Pancreas (tissue), 10 donors: ENCODE results near the gene CLIC5. TPM values are rescaled to one million over a fixed set of nuclear protein-coding genes. Genes with fewer than 3 reads are reported as not detected.

ENCODE experiments used
- ATAC-seq, 4 donors: fragments of 200-7000 bp; cut with Tn5 transposase; one replicate each; pipeline versions ENCODE4 v1.8.0 to v1.9.1; 2020; ENCODE audit warnings: mild to moderate bottlenecking in 4 of 4, moderate library complexity in 4 of 4
- DNase-seq, 6 donors: peaks; one replicate each; pipeline ENCODE4 v3.0.0-alpha.2; 2020
- FAIRE-seq: peaks from 2 replicates; lab custom pipeline; 2012; peaks lifted over from hg19 to GRCh38; lab: Jason Lieb, UNC
- H3K27ac ChIP-seq, 4 donors: fragments of 200-600 bp; sonication (generic); 1 replicate in 3 of 4; 2 replicates in 1 of 4; pipeline versions ENCODE4 v1.5.0 to v1.8.0; 2020
- H3K27me3 ChIP-seq, 4 donors: fragments of 200-600 bp; one replicate each; pipeline ENCODE4 v1.8.0; 2021
- H3K36me3 ChIP-seq, 3 donors: fragments of 200-600 bp; sonication (generic) in 1 of 3; one replicate each; pipeline versions ENCODE4 v1.5.0 to v1.8.0; 2020 to 2021
- H3K4me1 ChIP-seq, 3 donors: fragments of 200-600 bp; one replicate each; pipeline ENCODE4 v1.8.0; 2021
- H3K4me3 ChIP-seq, 4 donors: fragments of 200-600 bp; sonication (generic) in 2 of 4; one replicate each; pipeline versions ENCODE4 v1.5.0 to v1.8.0; 2020 to 2021
- H3K9me3 ChIP-seq, 4 donors: fragments of 200-600 bp; one replicate each; pipeline ENCODE4 v1.8.0; 2021
- whole genome bisulfite sequencing, 2 donors: extraction: QIAGEN DNeasy Blood & Tissue Kit; methylation state at CpG; one replicate each; pipeline ENCODE4 v1.1.7; 2013; 5-methylcytosine and 5-hydroxymethylcytosine counted together
- intact Hi-C, 3 donors: fragments of 100-400 bp; cut with DNase I; formaldehyde crosslinking; loops; one replicate each; pipeline versions ENCODE4 v1.11.1 to v1.14.2; 2022
- polyA plus RNA-seq, 2 donors: library from polyadenylated mRNA; stranded (reverse); fragments of 200-250 nt; gene quantifications; one replicate each; pipeline ENCODE4 v1.2.3, GENCODE V29; 2013
- total RNA-seq, 6 donors: library from RNA; stranded (reverse); fragmentation: NEBNext Ultra II Directional in 4 of 6; extraction: Animal tissue kit (Norgen Biotek cat#: 25700) in 4 of 6; gene quantifications; one replicate each; pipeline versions ENCODE4 v1.2.1 to v1.2.4, GENCODE V29; 2021 to 2023
- TF ChIP-seq, protein P1 (sequence below), 4 donors: fragments of 200-600 bp; sonication (generic) in 3 of 4; IDR thresholded peaks; one replicate each; pipeline versions ENCODE4 v1.5.0 to v1.8.0; 2021; ENCODE audit warnings: antibody characterized with exemption in 4 of 4
- donor health status: healthy with polysubstance abuse.
- donor health status: DM: no; HTN: no; CAD: no; lungs with moderate emphysema.
- donor health status: DM: no; HTN: no; CAD: no.
- donor health status: control.
- donor health status: control.
- donor health status: Bipolar disorder and iron deficiency.
- donor health status: DM: yes; HTN: yes; CAD: no.
- donor health status: DM: no; HTN: no; CAD: no.
- donor health status: DM: no; HTN: no; CAD: no.
- donor health status: DM: yes; HTN: yes; CAD: no.

The CLIC5 gene
- total and polyA plus RNA-seq, 8 donors: 0.53 to 2.1 (median 1.3) TPM

DNA sequence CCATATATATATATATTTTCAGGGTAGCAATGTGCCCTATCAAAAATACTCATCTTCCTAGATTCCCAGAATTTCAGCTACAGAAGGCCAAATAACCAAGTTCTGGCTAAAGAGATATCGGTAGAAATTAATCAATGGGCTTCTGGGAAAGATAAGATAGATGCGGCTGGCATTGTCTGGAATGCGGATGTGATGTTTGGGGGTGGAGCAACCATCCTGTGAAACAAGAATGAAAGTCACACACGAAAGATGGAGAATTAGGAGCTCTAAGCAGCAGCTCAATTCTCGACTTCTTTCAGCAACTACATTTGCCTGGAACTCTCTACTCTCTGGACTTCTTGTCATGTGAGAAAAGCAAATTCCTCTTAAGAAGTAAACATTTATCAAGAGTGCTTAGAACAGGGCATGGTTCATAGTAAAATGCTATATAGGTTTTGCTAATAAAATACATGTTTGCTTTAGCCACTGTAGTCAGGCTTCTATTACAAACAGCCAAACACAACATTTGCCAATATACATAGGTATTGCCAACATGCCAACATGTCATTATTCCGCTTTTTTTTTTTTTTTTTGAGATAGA, 90.8 kb downstream of the CLIC5 start:
- peaks cover 0 to 4% (median 0%) of the 10 kb centered on the region in 4 donors for H3K27me3 ChIP-seq
- H3K36me3 ChIP-seq: no peaks in the 10 kb centered on the region
- no peaks in the 10 kb centered on the region for H3K9me3 ChIP-seq
- no peak overlapping the region for H3K4me3 ChIP-seq
- WGBS, 2 donors: 16 to 20% methylated on average over 6 of the region's 6 CpGs
- no peak for DNase-seq
- H3K27ac ChIP-seq: no peak overlapping the region
- TF ChIP-seq, protein P1, sequence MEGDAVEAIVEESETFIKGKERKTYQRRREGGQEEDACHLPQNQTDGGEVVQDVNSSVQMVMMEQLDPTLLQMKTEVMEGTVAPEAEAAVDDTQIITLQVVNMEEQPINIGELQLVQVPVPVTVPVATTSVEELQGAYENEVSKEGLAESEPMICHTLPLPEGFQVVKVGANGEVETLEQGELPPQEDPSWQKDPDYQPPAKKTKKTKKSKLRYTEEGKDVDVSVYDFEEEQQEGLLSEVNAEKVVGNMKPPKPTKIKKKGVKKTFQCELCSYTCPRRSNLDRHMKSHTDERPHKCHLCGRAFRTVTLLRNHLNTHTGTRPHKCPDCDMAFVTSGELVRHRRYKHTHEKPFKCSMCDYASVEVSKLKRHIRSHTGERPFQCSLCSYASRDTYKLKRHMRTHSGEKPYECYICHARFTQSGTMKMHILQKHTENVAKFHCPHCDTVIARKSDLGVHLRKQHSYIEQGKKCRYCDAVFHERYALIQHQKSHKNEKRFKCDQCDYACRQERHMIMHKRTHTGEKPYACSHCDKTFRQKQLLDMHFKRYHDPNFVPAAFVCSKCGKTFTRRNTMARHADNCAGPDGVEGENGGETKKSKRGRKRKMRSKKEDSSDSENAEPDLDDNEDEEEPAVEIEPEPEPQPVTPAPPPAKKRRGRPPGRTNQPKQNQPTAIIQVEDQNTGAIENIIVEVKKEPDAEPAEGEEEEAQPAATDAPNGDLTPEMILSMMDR (IDR thresholded peaks at IDR 0.05): no peak
- no peak for FAIRE-seq
- no peak for ATAC-seq
- no peaks in the 10 kb centered on the region for H3K4me1 ChIP-seq
- intact Hi-C loops: loop anchor here in 1 of 3 donors (10.0 kb wide), 1 partner anchor 1450 kb away; no protein-coding TSS in a partner anchor

DNA sequence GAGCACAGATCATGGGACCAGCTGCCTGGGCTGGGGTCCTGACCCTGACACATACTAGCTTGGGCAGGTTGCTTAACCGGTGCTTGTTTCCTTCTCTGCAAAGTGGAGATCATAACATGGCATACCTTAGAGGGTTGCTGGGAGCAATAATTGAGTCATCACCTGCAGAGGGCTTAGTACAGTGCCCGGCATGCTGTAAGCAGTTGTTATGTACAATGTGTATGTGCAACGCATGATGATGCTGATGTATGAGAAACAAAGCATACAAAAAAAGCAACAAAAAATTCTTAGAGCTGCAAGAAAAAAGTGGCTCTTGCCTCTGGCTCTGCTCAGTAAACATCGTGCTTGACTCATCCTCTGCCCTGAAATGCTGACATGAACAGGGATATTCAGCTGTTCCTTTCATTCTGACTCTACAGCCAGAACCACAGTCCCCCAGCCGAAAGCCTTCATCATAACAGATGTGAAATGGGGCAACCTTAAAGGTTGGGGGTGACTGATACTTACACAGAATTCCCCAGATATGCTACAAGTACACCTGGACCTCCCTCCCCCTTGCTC, 91.7 kb downstream of the CLIC5 start:
- intact Hi-C loops: loop anchor here in 1 of 3 donors (10.0 kb wide), 1 partner anchor 1449 kb away; no protein-coding TSS in a partner anchor
- FAIRE-seq (no peak), DNase-seq (no peak), ATAC-seq (peak in 1 of 4 donors; percentile 26)
- Histone ChIP-seq H3K27ac (no peak overlapping the region), H3K36me3 (no peaks in the 10 kb centered on the region), H3K27me3 (peaks cover 0 to 4% (median 0%) of the 10 kb centered on the region in 4 donors), H3K9me3 (no peaks in the 10 kb centered on the region), H3K4me3 (no peak overlapping the region), H3K4me1 (no peaks in the 10 kb centered on the region)
- 63 to 66% methylated on average over 5 of the region's 5 CpGs for WGBS, 2 donors
- TF ChIP-seq, protein P1 (IDR thresholded peaks at IDR 0.05): no peak

DNA sequence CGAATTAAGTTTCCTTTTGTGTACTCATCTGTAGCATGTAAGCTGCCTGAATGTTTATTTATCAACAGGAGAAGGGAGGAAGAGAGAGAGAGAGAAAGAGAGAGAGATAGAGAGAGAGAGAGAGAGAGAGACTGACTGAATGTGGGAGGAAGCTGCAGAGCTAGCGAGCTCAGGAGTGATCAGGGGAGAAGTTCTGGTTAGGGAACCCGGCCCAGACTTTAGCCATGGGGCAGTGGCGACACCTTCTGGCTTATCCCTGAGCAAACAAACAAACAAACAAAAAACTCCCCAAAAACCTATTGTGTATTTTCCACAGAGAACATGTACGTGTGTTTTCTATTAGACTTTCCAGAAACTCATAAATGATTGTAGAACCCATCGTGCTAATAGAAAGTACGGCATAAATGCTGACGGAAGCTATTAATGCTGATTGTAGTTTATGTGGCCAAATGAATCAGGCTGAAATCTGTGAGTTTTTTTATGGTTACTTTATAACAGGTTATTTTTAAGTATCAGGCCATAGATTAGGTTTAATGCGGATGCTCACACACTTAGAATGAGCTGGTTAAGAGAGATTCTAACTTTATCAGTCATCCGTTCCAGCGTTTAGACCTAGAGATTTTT, 92.8 kb downstream of the CLIC5 start:
- peak in 3 of 4 donors; percentile 84 to 94 (median 93) for ATAC-seq
- H3K4me3 ChIP-seq: no peak overlapping the region
- peaks cover 0 to 4% (median 0%) of the 10 kb centered on the region in 4 donors for H3K27me3 ChIP-seq
- H3K36me3 ChIP-seq: no peaks in the 10 kb centered on the region
- H3K4me1 ChIP-seq: no peaks in the 10 kb centered on the region
- H3K9me3 ChIP-seq: no peaks in the 10 kb centered on the region
- intact Hi-C loops: loop anchor here in 1 of 3 donors (10.0 kb wide), 1 partner anchor 1448 kb away; no protein-coding TSS in a partner anchor
- 33 to 37% methylated on average over 11 of the region's 11 CpGs for WGBS, 2 donors
- peak in 4 of 6 donors; percentile 13 to 51 (median 30) for DNase-seq
- no peak overlapping the region for H3K27ac ChIP-seq
- TF ChIP-seq, protein P1 (IDR thresholded peaks at IDR 0.05): peak in 3 of 4 donors; percentile 21 to 32 (median 27)
- no peak for FAIRE-seq

DNA sequence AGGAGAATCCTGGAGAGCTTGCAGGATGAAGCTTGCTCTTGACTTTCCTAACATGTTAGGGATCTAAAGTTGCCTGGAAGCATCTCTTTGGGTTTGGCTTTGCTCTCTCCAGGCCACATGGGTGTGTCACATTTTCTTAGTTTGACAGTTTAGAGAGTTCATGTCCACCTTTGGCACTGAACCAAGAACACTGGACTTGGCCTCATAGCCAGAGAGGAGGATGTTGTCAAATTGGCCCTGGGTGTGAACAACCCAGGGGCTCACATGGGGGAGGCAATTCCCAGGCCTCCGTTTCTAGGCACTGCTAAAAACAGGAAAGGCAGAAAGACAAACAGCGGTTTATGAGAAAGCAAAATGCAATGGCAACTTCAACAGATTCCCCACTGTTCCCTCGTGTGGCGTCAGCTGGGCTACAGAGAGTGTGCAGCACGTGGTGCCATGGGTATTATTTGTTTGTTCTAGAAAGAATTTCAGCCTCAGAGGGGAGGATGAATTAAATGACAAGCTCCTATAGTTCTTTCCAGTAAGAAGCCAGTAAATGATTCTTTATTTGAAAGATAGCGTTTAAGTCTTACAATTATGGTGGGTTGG, 93.9 kb downstream of the CLIC5 start:
- intact Hi-C loops: loop anchor here in 1 of 3 donors (10.0 kb wide), 1 partner anchor 1447 kb away; no protein-coding TSS in a partner anchor
- no peaks in the 10 kb centered on the region for H3K9me3 ChIP-seq
- ATAC-seq: peak in 1 of 4 donors; percentile 34
- TF ChIP-seq, protein P1 (IDR thresholded peaks at IDR 0.05): no peak
- H3K36me3 ChIP-seq: no peaks in the 10 kb centered on the region
- no peak for DNase-seq
- H3K4me3 ChIP-seq: no peak overlapping the region
- H3K4me1 ChIP-seq: no peaks in the 10 kb centered on the region
- H3K27me3 ChIP-seq: peaks cover 0 to 4% (median 0%) of the 10 kb centered on the region in 4 donors
- 68 to 70% methylated on average over 6 of the region's 6 CpGs for WGBS, 2 donors
- no peak overlapping the region for H3K27ac ChIP-seq
- no peak for FAIRE-seq
